8988T (cell line): ENCODE measurements around the gene PTGES2.
A peak's percentile ranks its signal among the peaks of the same experiment; 100 is the strongest.

Experiments
- DNase-seq: peaks from one replicate; pipeline ENCODE4 v3.0.0; 2011

PTGES2 gene

GRCh38 chr9:128127568-128127989, at the start of gene PTGES2:
Gene PTGES2 (minus strand): TSS chr9:128127729. CDS start chr9:128127717, 12 bp downstream.
- no peak for DNase-seq

DNA sequence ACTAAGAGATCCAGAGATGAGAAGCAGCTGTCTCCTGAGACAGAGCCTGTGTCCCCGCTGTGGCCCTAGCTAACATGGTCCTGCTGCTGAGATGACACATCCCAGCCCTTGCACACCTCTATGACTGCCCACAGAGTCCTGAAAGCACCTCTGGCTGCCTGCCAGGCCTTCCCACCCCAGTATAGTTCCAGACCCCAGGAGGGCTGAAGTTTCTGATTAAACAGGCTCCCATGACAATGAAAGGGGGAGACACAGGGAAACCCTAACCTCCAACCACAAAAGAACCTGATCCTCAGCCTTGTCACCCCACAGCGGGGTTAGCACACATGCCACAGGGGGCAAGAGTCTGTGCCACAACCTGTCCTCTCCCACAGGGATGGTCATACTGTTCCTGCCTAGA, 48.2 kb upstream of the PTGES2 start:
- no peak for DNase-seq

DNA sequence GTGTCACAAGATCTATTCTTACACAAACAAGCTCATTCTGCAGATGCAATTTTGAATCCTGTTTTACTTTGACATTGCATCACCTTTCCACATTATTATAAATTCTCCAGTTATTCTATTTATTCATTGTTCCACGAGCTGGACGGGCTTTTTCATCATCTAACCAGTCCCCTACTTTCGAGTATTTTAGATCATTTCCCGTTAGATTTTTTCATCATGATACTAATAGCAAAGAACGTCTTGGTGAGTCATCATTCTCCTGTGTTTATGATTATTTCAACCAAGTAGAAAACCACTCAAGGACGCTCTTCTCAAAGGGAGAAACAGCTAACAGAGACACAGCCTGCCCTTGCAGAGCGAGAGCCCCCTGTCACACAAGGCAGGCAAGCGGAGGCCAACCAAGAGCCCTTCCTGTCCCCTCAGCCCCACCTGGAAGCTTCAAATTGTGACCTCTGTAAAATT, 47.6 kb upstream of the PTGES2 start:
- no peak for DNase-seq

GRCh38 chr9:128174062-128174461, 46.5 kb upstream of the PTGES2 start:
- DNase-seq = no peak

- DNase-seq = no peak
Measured at GRCh38 chr9:128169925-128170324, 42.4 kb upstream of the PTGES2 start.

GRCh38 chr9:128169492-128169891, 42.0 kb upstream of the PTGES2 start:
- DNase-seq = no peak

DNA sequence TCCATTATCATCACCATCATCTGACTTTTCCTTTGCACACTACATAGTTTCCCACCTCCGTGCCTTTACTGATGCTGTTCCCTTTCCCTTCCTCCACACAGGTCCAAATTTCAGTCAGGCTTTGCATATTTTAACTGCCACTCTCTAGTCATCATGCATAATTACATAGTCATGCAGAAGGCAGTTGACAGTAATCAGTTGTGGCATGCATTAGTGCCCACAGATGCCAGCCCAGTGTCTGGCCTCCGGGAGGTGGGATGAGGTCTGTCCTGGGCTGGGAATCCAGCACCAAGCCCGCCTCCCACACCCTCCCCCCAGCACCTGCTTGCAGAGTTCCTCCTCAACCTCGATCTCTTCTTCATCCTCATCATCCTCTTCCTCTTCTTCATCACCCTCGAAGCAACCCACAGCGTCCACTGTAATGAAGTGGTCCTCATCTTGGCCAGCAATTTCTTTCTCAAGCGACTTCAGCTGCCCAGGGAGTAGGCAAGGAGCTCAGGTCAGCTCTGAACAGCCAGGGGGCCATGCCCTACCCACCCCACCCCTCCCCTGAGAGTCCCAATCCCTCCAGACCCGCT, 41.3 kb upstream of the PTGES2 start:
- no peak for DNase-seq

DNA sequence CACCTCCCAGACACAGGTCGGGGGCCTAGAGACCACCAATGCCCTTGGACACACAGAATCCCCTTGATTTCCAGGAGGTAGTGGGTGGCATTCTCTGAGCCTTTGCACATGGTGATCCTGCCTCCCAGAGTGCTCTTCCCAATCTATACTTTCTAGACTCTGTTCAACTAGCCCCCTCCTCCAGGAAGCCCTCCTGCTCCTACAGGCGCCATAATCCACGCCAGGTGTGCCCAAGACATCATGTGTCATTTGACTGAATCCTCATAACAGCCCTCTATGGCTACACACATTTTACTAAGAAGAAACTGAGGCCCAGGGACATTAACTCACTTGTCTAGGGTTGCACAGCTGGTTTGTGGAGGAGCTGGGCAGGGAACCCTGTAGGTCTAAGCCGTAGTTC, 39.7 kb upstream of the PTGES2 start:
- no peak for DNase-seq

DNA sequence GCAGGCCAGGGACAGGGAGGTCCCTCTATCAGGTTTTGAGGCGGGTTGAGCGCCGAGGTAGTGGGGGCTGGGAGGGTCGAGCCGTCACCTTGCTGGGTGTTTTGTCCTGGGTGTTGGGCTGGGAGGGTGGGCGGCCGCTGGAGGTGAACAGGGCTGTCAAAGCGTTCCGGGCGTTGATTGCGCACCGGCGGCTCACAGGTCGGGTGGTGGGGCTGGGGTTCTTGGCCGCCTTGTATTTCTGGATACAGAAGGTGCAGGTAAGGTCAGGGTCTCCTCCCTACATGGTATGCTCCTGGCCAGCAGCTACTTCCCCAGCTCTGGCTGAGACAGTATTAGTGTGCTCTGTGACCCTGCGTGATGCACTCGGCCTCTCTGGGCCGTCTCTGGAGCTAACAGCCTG, 38.6 kb upstream of the PTGES2 start:
- DNase-seq = no peak

DNA sequence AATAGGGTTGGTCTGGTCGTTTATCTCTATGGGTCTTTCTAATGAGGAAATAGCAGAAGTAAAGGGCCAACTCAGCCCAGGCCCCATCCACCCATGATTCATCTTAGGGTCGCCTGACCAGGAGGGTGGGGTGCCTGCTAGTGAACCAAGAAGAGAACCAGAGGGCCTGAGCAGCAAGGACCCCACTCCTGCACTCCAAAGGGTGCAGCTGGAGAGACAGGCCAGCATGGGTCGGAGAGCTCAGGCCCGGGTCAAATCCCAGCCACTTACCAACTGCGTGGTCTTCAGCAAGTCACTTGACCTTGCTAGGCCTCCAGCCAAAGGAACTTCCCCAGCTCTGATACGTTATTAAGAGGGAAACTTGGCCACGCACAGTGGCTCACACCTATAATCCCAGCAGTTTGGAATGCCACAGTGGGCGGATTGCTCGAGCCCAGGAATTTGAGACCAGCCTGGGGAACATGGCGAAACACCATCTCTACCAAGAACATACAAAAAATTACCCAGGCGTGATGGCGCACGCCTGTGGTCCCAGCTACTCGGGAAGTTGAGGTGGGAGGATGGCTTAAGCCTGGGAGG, 36.9 kb upstream of the PTGES2 start:
- no peak for DNase-seq

GRCh38 chr9:128163523-128164306, 36.2 kb upstream of the PTGES2 start:
- no peak for DNase-seq

GRCh38 chr9:128163027-128163515, 35.5 kb upstream of the PTGES2 start:
- no peak for DNase-seq

DNA sequence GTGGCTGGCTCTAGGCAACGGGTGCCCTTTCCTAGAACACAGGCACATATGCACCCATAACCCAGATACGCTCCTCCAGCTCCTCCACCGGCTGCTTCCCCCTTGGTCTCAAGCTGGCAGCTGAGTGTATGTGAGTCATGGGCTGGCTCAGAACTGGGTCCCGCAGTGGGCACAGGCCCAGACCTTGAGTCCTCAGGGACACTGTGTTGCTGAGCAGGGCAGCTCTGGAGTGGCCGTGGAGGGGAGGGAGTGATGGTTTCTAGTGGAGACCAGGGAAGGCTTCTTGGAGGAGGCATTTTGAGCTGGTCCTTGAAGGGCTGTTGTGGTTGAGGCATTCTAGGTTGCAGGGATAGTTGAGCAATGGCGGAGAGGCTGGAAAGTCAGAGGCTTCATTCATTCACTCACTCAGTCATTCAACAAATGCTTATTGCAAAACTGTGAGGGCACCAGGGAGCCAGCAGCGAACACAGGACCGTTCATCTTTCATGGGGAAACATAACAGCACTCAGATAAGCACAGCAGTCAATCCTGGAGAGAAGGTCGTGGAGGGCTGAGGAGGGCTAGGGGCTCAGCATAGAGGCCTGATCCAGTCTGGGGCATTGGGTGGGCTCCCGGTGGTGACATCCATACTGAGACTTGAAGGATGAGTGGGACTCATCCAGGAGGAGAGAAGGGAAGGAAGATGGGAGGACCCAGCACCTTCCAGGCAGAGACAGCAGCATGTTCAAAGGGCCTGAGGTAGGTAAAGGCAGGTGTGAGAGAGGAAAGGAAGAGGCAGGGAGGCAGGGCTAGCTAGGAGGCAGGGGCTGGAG, 34.9 kb upstream of the PTGES2 start:
- no peak for DNase-seq

GRCh38 chr9:128161215-128161902, 33.8 kb upstream of the PTGES2 start:
- DNase-seq = no peak

DNA sequence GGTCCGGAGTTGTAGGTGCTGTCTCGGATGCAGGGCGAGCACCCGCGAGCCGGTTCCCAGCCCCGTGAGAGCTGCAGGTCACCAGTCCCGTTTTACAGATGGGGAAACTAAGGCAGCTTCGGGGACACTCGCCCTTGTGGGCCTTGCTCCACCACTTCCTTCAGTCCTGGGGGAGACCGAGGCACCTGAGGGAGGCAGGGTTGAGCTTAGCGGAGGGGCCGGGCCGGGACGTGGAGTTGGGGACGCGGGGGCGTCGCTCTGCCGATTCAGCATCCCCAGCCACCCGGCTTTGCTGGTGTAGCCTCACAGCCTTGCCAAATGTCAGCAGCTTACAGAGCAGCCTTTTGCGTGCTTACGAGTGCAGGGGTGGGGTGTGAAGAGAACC, 33.1 kb upstream of the PTGES2 start:
- DNase-seq = no peak

GRCh38 chr9:128159784-128160602, 32.5 kb upstream of the PTGES2 start, which contains the start of gene BBLN:
Gene BBLN (plus strand): TSS chr9:128160265. CDS start chr9:128160408, 143 bp downstream.
- DNase-seq = peak; percentile 99

DNA sequence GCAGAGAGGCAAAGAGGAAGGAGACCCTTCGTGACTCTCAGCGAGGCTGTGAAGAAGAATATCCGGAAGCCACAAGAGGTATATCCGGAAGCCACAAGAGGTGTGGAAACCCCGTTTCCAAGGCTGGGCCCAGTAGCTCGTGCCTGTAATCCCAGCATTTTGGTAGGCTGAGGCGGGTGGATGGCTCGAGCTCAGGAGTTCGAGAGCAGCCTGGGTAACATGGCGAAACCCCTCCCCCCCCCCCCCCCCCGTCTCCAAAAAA, 31.9 kb upstream of the PTGES2 start:
- no peak for DNase-seq

DNA sequence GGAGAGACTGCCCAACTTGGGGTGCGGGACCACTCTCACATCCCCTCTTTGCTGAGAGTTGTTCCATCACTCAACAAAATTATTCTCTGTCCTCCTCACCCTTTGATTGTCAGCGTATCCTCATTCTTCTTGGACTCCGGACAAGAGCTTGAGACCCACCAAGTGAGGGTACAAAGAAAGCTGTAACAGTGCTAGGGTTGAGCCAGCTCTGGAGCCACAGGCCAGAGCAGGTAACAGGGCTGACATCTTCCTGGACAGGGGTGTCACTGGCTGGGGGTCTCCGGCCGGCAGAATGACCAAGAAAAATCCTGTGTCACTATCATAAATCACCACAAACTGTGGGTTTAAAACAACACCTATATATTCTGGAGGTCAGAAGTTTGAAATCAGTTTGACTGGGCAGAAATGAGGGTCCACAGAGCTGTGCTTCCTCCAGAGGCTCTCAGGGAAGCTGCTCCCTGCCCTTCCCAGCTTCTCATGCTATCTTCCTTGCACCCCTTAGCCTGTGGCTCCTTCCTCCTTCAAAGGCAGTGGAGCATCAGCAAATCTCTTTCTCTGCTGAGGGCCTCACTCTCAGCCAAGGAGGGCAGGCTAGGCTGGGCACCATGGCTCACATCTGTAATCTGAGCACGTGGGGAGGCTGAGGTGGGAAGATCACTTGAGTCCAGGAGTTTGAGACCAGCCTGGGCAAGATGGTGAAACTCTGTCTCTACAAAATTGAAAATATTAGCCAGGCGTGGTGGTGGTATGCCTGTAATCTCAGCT, 28.4 kb upstream of the PTGES2 start:
- no peak for DNase-seq

DNA sequence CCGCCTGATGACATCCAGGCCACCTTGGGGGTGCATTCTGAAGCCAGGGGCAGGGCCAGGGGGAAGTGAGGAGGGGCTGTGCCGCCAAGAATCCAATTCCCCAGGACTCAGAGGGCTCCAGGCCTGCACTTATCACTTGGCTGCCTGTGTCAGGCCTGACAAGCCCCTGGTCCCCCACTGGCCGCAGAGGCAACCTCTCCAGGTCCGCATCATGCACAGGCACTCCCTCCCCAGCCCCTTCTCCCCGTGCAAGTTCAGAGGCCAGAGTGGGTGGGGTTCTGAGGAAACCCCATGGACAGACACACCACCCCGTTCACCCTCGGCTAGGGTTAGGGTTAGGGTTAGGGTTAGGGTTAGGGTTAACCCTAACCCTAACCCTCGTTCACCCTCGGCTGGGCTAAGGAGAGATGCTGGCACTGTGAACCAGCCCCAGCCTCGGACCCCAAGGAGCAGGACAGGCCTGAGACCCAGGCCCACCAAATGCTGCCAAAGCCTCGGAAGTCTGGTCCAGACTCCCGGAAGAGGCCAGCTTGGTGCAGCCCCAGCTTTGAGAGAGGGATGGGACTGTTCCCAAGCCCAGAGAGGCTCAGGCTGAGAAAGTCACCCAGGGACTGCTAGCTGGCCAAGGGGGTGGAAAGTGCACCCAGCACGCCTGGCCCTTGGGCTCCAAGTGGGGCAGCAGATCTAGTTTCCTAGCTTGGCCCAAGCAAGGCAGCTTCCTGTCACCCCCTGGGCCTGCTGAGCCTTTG, 26.6 kb upstream of the PTGES2 start:
- no peak for DNase-seq
